ENCODE results near the gene ACD.

GRCh38 chr16:67648764-67649407 is 11.2 kb downstream of the ACD start:
- TF ChIP-seq CTCF (IDR thresholded peaks at IDR 0.05) = no peak
- no peak for TF ChIP-seq E2F1 (CRISPR knock-in tag; IDR thresholded peaks at IDR 0.05)
- no peak for TF ChIP-seq NFYB (CRISPR knock-in tag; conservative IDR thresholded peaks at IDR 0.05; ENCODE audit: low read depth)
- no peak for TF ChIP-seq CREB1 (CRISPR knock-in tag; IDR thresholded peaks at IDR 0.05)
- TF ChIP-seq FOXP4 (CRISPR knock-in tag; IDR thresholded peaks at IDR 0.05) = no peak
- no peak for TF ChIP-seq PRRX2 (CRISPR knock-in tag; IDR thresholded peaks at IDR 0.05)
- TF ChIP-seq ZNF121 (CRISPR knock-in tag; IDR thresholded peaks at IDR 0.05) = no peak
- no peak for TF ChIP-seq ATF2 (CRISPR knock-in tag; IDR thresholded peaks at IDR 0.05; ENCODE audit: borderline replicate concordance, low read depth)
- no peak for TF ChIP-seq ZNF138 (CRISPR knock-in tag; conservative IDR thresholded peaks at IDR 0.05)
- no peak for TF ChIP-seq ATF6 (CRISPR knock-in tag; IDR thresholded peaks at IDR 0.05)
- TF ChIP-seq MAX (CRISPR knock-in tag; IDR thresholded peaks at IDR 0.05) = no peak

All from WTC11 (cell line).